Fibroblast of mammary gland (primary cell): ENCODE results near the gene MAOA.
"Not testable (repeated sequence)": the region's sequence is repeated elsewhere in the genome, so short reads cannot be mapped to it uniquely, and the experiment has no call there.

Experiments used
- DNase-seq: peaks from one replicate; pipeline ENCODE4 v3.0.0-alpha.2; 2010; ENCODE audit warnings: low read depth
- H3K4me3 ChIP-seq: 2 replicates; pipeline ENCODE4 v1.5.1; 2011; ENCODE audit warnings: low read depth, mild to moderate bottlenecking, low read length, moderate library complexity; ENCODE audit not compliant: control insufficient read depth
- CTCF ChIP-seq: conservative IDR thresholded peaks from 2 replicates; pipeline ENCODE4 v1.5.1; 2011; ENCODE audit warnings: low read depth, low read length, inconsistent platforms; ENCODE audit not compliant: control insufficient read depth, insufficient read depth

The MAOA gene

GRCh38 chrX:43720082-43720481, 64.0 kb downstream of the MAOA start:
- H3K4me3 ChIP-seq, result no peak overlapping the region
- no peak for DNase-seq
- no peak for TF ChIP-seq CTCF

GRCh38 chrX:43720961-43721360, 64.9 kb downstream of the MAOA start:
- DNase-seq, result no peak
- no peak overlapping the region for H3K4me3 ChIP-seq
- no peak for TF ChIP-seq CTCF

- not testable (repeated sequence) for DNase-seq, H3K4me3 ChIP-seq
Observed at GRCh38 chrX:43725227-43725626, 69.1 kb downstream of the MAOA start.

GRCh38 chrX:43727254-43727653, 71.2 kb downstream of the MAOA start:
- not testable (repeated sequence) for DNase-seq, H3K4me3 ChIP-seq

GRCh38 chrX:43728002-43728401, 71.9 kb downstream of the MAOA start:
- no peak for DNase-seq
- no peak overlapping the region for H3K4me3 ChIP-seq
- no peak for TF ChIP-seq CTCF

- no peak for TF ChIP-seq CTCF
- no peak overlapping the region for H3K4me3 ChIP-seq
Observed at GRCh38 chrX:43728966-43729365, 72.9 kb downstream of the MAOA start.

GRCh38 chrX:43731086-43731485, 75.0 kb downstream of the MAOA start:
- no peak for TF ChIP-seq CTCF
- no peak for DNase-seq

More at GRCh38 chrX:43728966-43729365, 72.9 kb downstream of the MAOA start:
- no peak for DNase-seq

GRCh38 chrX:43733699-43734098, 77.6 kb downstream of the MAOA start:
- TF ChIP-seq CTCF, result no peak
- DNase-seq, result no peak
- H3K4me3 ChIP-seq, result no peak overlapping the region

More at GRCh38 chrX:43731086-43731485, 75.0 kb downstream of the MAOA start:
- no peak overlapping the region for H3K4me3 ChIP-seq
